ENCODE measurements around the gene BCAM. TPM values are rescaled to one million over a fixed set of nuclear protein-coding genes. Genes with fewer than 3 reads are reported as not detected.

Gene BCAM
- total and polyA plus RNA-seq, 3 donors from 2014 or later = 67.8 to 128 (median 113) TPM

DNA sequence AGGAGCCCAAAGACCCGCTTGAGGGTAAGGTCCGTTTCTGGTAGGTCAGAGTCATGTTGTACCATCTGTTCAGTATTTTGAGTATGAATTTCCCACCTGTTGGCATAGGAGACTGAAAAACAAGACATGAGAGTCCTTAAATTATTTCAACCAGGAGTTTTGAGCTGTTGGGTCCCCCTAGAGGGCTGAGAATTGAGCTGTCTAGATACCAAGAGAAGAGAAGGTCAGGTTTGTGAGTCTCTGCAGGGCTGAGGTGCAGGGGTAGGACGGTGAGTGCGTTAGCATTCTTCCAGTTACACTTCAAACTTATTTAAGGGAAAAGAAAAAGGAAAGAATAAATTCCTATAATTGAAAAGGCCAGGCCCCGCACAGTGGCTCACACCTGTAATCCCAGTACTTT is 26.2 kb upstream of the BCAM start:
- TF ChIP-seq, protein P1, sequence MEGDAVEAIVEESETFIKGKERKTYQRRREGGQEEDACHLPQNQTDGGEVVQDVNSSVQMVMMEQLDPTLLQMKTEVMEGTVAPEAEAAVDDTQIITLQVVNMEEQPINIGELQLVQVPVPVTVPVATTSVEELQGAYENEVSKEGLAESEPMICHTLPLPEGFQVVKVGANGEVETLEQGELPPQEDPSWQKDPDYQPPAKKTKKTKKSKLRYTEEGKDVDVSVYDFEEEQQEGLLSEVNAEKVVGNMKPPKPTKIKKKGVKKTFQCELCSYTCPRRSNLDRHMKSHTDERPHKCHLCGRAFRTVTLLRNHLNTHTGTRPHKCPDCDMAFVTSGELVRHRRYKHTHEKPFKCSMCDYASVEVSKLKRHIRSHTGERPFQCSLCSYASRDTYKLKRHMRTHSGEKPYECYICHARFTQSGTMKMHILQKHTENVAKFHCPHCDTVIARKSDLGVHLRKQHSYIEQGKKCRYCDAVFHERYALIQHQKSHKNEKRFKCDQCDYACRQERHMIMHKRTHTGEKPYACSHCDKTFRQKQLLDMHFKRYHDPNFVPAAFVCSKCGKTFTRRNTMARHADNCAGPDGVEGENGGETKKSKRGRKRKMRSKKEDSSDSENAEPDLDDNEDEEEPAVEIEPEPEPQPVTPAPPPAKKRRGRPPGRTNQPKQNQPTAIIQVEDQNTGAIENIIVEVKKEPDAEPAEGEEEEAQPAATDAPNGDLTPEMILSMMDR (IDR thresholded peaks at IDR 0.05) = no peak
- TF ChIP-seq POLR2A (IDR thresholded peaks at IDR 0.05) = no peak
- no peaks in the 10 kb centered on the region for H3K27me3 ChIP-seq
- no peaks in the 10 kb centered on the region for H3K4me1 ChIP-seq
- intact Hi-C loops (cut with DNase I; ENCODE audit: low total_unique reads) = loop anchor here (10.0 kb wide), 1 partner anchor 62 kb away; the partner anchor contains the start of gene NECTIN2
- no peak for DNase-seq
- no peaks in the 10 kb centered on the region for H3K9me3 ChIP-seq
- no peak overlapping the region for H3K4me3 ChIP-seq
- no peak overlapping the region for H3K27ac ChIP-seq
- H3K36me3 ChIP-seq (ENCODE audit: low read depth, missing control alignments) = no peaks in the 10 kb centered on the region
- WGBS, 2 donors = 86 to 91% methylated on average over 5 of the region's 5 CpGs

DNA sequence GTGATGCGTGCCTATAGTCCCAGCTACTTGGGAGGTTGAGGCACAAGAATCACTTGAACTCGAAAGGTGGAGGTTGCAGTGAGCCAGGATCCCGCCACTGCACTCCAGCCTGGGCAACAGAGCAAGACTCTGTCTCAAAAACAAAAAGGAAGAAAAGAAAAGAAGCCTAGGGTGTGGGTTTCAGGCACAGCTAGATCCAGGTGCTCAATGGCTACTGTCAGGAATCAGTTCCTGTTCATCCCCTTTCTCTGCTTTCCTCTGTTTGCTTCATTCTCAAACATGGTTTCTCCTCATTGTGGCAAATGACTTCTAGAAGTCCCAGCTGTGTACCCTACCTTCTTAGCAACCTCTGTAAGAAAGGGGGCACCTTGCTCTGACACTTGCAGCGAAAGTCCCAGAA is 25.4 kb upstream of the BCAM start:
- intact Hi-C loops (cut with DNase I; ENCODE audit: low total_unique reads) = loop anchor here (10.0 kb wide), 1 partner anchor 61 kb away; the partner anchor contains the start of gene NECTIN2
- H3K4me1 ChIP-seq = no peaks in the 10 kb centered on the region
- 91 to 97% methylated on average over 4 of the region's 4 CpGs for WGBS, 2 donors
- DNase-seq = no peak
- no peak overlapping the region for H3K4me3 ChIP-seq
- H3K36me3 ChIP-seq (ENCODE audit: low read depth, missing control alignments) = no peaks in the 10 kb centered on the region
- H3K9me3 ChIP-seq = no peaks in the 10 kb centered on the region
- H3K27ac ChIP-seq = no peak overlapping the region
- H3K27me3 ChIP-seq = no peaks in the 10 kb centered on the region
- TF ChIP-seq POLR2A (IDR thresholded peaks at IDR 0.05) = no peak
- TF ChIP-seq, protein P1 (IDR thresholded peaks at IDR 0.05) = no peak

DNA sequence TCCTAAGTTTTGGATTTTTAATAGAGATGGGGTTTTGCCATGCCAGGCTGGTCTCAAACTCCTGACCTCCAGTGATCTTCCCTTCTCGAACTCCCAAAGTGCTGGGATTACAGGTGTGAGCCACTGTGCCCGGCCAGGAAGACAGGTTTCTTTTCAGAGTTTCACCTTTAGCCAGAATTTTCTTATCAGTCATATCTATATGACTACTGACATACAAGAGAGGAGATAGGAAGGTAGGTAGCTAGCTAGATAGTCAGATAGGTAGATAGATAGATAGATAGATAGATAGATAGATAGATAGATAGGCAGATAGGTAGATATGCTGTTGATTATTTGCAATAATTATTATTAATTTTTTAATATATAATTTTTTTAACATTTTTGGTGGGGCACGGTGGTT is 23.6 kb upstream of the BCAM start:
- DNase-seq = no peak
- no peak overlapping the region for H3K27ac ChIP-seq
- no peak overlapping the region for H3K4me3 ChIP-seq
- no peaks in the 10 kb centered on the region for H3K9me3 ChIP-seq
- WGBS, 2 donors = 76 to 79% methylated on average over 3 of the region's 3 CpGs
- H3K4me1 ChIP-seq = no peaks in the 10 kb centered on the region
- no peaks in the 10 kb centered on the region for H3K36me3 ChIP-seq (ENCODE audit: low read depth, missing control alignments)
- intact Hi-C loops (cut with DNase I; ENCODE audit: low total_unique reads) = loop anchor here (10.0 kb wide), 1 partner anchor 60 kb away; the partner anchor contains the start of gene NECTIN2
- TF ChIP-seq, protein P1 (IDR thresholded peaks at IDR 0.05) = no peak
- no peak for TF ChIP-seq POLR2A (IDR thresholded peaks at IDR 0.05)
- H3K27me3 ChIP-seq = no peaks in the 10 kb centered on the region

DNA sequence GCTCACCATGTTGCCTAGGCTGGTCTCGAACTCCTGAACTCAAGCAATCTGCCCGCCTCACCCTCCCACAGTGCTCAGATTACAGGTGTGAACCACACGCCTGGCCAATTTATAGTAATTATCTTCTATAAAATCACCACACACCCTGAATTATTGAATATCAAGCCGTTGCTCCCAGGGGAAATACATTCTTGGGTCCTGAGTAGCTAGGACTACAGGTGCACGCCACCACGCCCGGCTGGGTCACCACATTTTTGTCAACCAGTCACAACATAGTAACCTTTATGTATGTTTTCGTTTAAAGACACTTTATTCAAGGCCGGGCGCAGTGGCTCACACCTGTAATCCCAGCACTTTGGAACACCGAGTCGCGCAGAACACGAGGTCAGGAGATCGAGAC is 22.9 kb upstream of the BCAM start:
- TF ChIP-seq, protein P1 (IDR thresholded peaks at IDR 0.05) = no peak
- TF ChIP-seq POLR2A (IDR thresholded peaks at IDR 0.05) = no peak
- intact Hi-C loops (cut with DNase I; ENCODE audit: low total_unique reads) = loop anchor here (10.0 kb wide), 1 partner anchor 59 kb away; the partner anchor contains the start of gene NECTIN2

DNA sequence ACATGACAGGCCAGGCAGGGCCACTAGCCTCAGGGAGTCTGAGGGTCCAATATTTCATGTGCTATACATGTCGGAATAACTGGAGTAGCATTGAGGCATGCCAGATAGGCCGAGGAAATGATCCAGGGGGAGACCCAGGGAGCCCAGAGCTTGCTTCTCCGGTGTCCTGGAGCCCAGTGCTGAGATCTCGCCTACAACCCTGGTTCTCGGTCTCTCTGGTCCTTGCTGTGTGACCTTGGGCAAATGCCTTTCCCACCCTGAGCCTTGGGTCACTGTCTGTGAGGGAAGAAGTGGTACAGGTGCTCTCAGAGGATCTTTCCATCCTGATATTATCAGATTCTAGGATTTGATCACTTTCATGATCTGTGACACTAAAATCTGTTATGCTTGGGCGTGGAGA is 19.9 kb upstream of the BCAM start:
- no peak for DNase-seq
- Histone ChIP-seq H3K36me3 (ENCODE audit: low read depth, missing control alignments) (no peaks in the 10 kb centered on the region), H3K9me3 (no peaks in the 10 kb centered on the region), H3K27ac (no peak overlapping the region), H3K27me3 (no peaks in the 10 kb centered on the region), H3K4me3 (no peak overlapping the region), H3K4me1 (no peaks in the 10 kb centered on the region)
- 92 to 98% methylated on average over 3 to 6 of the region's 6 CpGs for WGBS, 2 donors
- no peak for TF ChIP-seq POLR2A (IDR thresholded peaks at IDR 0.05)
- TF ChIP-seq, protein P1 (IDR thresholded peaks at IDR 0.05) = no peak
- intact Hi-C loops (cut with DNase I; ENCODE audit: low total_unique reads) = loop anchor here (10.0 kb wide), 1 partner anchor 56 kb away; the partner anchor contains the start of gene NECTIN2

More for the DNA sequence above, 22.9 kb upstream of the BCAM start:
- Histone ChIP-seq H3K27ac (no peak overlapping the region), H3K4me3 (no peak overlapping the region), H3K27me3 (no peaks in the 10 kb centered on the region), H3K36me3 (ENCODE audit: low read depth, missing control alignments) (no peaks in the 10 kb centered on the region), H3K9me3 (no peaks in the 10 kb centered on the region), H3K4me1 (no peaks in the 10 kb centered on the region)
- no peak for DNase-seq
- 91 to 95% methylated on average over 15 of the region's 15 CpGs for WGBS, 2 donors
